IMR-90 (cell line): ENCODE data around the gene TRPM3. TPM values are rescaled to one million over a fixed set of nuclear protein-coding genes. Genes with fewer than 3 reads are reported as not detected.

Experiments
- ATAC-seq: fragments of 200-7000 bp; cut with Tn5 transposase; 2 replicates; pipeline ENCODE4 v1.9.1; 2020; ENCODE audit warnings: low read depth, mild to moderate bottlenecking, moderate library complexity
- BruUV-seq: library from RNA; stranded (reverse); fragments of 400-500 nt; replicated peaks from 2 replicates; lab custom pipeline; 2021; lab: Mats Ljungman, UMichigan
- CTCF ChIA-PET: fragments of 300-600 bp; formaldehyde crosslinking; extraction: SDS; loops from one replicate; lab custom pipeline; 2021; ENCODE audit warnings: antibody characterized with exemption; lab: Yijun Ruan, JAX
- POLR2A ChIA-PET: fragments of 300-600 bp; sonication (Branson Sonifier 250); formaldehyde crosslinking; loops from one replicate; lab custom pipeline; 2022; ENCODE audit warnings: antibody characterized with exemption; ENCODE audit not compliant: unreplicated experiment; lab: Charles Lee
- DNase-seq: peaks from one replicate; pipeline ENCODE4 v3.0.0; 2013
- H2AFZ ChIP-seq: replicated peaks from 2 replicates; pipeline ENCODE3; 2013; ENCODE audit warnings: low read length, mild to moderate bottlenecking; ENCODE audit not compliant: poor library complexity
- H2AK5ac ChIP-seq: 2 replicates; pipeline ENCODE4 v1.6.1; 2013; ENCODE audit warnings: low read depth, low read length, inconsistent platforms
- H2AK9ac ChIP-seq: replicated peaks from 2 replicates; pipeline ENCODE3; 2013; ENCODE audit warnings: mild to moderate bottlenecking, low read depth, low read length, moderate library complexity; ENCODE audit not compliant: poor library complexity
- H2BK120ac ChIP-seq: 2 replicates; pipeline ENCODE4 v1.6.1; 2013; ENCODE audit warnings: low read depth, low read length, inconsistent platforms
- H2BK15ac ChIP-seq: 3 replicates; pipeline ENCODE4 v1.6.1; 2013; ENCODE audit warnings: low read depth, low read length, inconsistent platforms
- H2BK20ac ChIP-seq: 2 replicates; pipeline ENCODE4 v1.6.1; 2013; ENCODE audit warnings: low read depth, mild to moderate bottlenecking, inconsistent platforms, low read length, moderate library complexity
- H2BK5ac ChIP-seq: 2 replicates; pipeline ENCODE4 v1.6.1; 2013; ENCODE audit warnings: mild to moderate bottlenecking, low read depth, low read length, inconsistent platforms; ENCODE audit not compliant: poor library complexity, severe bottlenecking
- H3K14ac ChIP-seq: replicated peaks from 2 replicates; pipeline ENCODE4 v1.6.1; 2013; ENCODE audit warnings: low read depth, low read length, inconsistent platforms
- H3K18ac ChIP-seq: 2 replicates; pipeline ENCODE4 v1.6.1; 2013; ENCODE audit warnings: low read depth, low read length, control low read depth
- H3K23ac ChIP-seq: 2 replicates; pipeline ENCODE4 v1.6.1; 2013; ENCODE audit warnings: low read depth, low read length, inconsistent platforms
- H3K27ac ChIP-seq: 2 replicates; pipeline ENCODE4 v1.5.1; 2013; ENCODE audit warnings: mild to moderate bottlenecking, control low read depth, low read length; ENCODE audit not compliant: insufficient read depth
- H3K27me3 ChIP-seq: 2 replicates; pipeline ENCODE4 v1.6.1; 2013; ENCODE audit warnings: low read length; ENCODE audit not compliant: control insufficient read depth, insufficient read depth
- H3K36me3 ChIP-seq: 2 replicates; pipeline ENCODE4 v1.6.1; 2013; ENCODE audit warnings: low read length, mixed read lengths; ENCODE audit not compliant: control insufficient read depth, insufficient read depth
- H3K4ac ChIP-seq: 2 replicates; pipeline ENCODE4 v1.6.1; 2013; ENCODE audit warnings: low read depth, low read length, inconsistent platforms
- H3K4me1 ChIP-seq: 2 replicates; pipeline ENCODE4 v1.6.1; 2013; ENCODE audit warnings: low read length, mixed read lengths; ENCODE audit not compliant: control insufficient read depth, insufficient read depth
- H3K4me2 ChIP-seq: 2 replicates; pipeline ENCODE4 v1.6.1; 2013; ENCODE audit warnings: low read depth, mild to moderate bottlenecking, control low read depth, low read length, moderate library complexity
- H3K4me3 ChIP-seq: 2 replicates; pipeline ENCODE4 v1.5.1; 2013; ENCODE audit warnings: low read depth, mild to moderate bottlenecking, control low read depth, low read length, moderate library complexity; ENCODE audit not compliant: insufficient read depth
- H3K56ac ChIP-seq: 2 replicates; pipeline ENCODE4 v1.6.1; 2013; ENCODE audit warnings: low read length, inconsistent platforms; ENCODE audit not compliant: insufficient read depth; ENCODE audit errors: extremely low read depth
- H3K79me1 ChIP-seq, 2 experiments: 2 replicates each; pipeline ENCODE4 v1.6.1; 2013; ENCODE audit warnings: low read length in 2 of 2, inconsistent platforms in 1 of 2, low read depth in 1 of 2
- H3K9ac ChIP-seq: 2 replicates; pipeline ENCODE4 v1.6.1; 2013; ENCODE audit warnings: low read depth, low read length, control low read depth
- H3K9me1 ChIP-seq: 2 replicates; pipeline ENCODE4 v1.6.1; 2013; ENCODE audit warnings: low read length, inconsistent platforms; ENCODE audit not compliant: insufficient read depth
- H3K9me3 ChIP-seq: 2 replicates; pipeline ENCODE4 v1.6.1; 2013; ENCODE audit warnings: low read length; ENCODE audit not compliant: control insufficient read depth, insufficient read depth
- H4K20me1 ChIP-seq: 2 replicates; pipeline ENCODE4 v1.6.1; 2013; ENCODE audit warnings: low read length, inconsistent platforms; ENCODE audit not compliant: insufficient read depth
- H4K5ac ChIP-seq: 2 replicates; pipeline ENCODE4 v1.6.1; 2013; ENCODE audit warnings: mild to moderate bottlenecking, low read depth, low read length, control low read depth
- H4K8ac ChIP-seq, 2 experiments: 2 replicates each; pipeline ENCODE4 v1.6.1; 2013; ENCODE audit warnings: low read depth in 2 of 2, low read length in 2 of 2, control low read depth in 1 of 2, inconsistent platforms in 1 of 2
- H4K91ac ChIP-seq: 2 replicates; pipeline ENCODE4 v1.6.1; 2013; ENCODE audit warnings: low read depth, low read length, inconsistent platforms; ENCODE audit not compliant: insufficient read depth
- BHLHE40 ChIP-seq: fragments of 150-350 bp; IDR thresholded peaks from 2 replicates; pipeline ENCODE4 v1.6.1; 2016; ENCODE audit warnings: mild to moderate bottlenecking, low read depth, low read length
- CEBPB ChIP-seq: IDR thresholded peaks from 2 replicates; pipeline ENCODE4 v1.6.1; 2012; ENCODE audit warnings: low read depth, low read length, improper control_type of control experiment
- CHD1 ChIP-seq: IDR thresholded peaks from 2 replicates; pipeline ENCODE4 v1.6.1; 2012; ENCODE audit warnings: low read depth, low read length, improper control_type of control experiment
- FOS ChIP-seq: fragments of 150-350 bp; IDR thresholded peaks from 2 replicates; pipeline ENCODE4 v1.6.1; 2016; ENCODE audit warnings: low read depth, low read length
- NFE2L2 ChIP-seq: fragments of 150-350 bp; IDR thresholded peaks from 2 replicates; pipeline ENCODE4 v1.6.1; 2016; ENCODE audit warnings: low read depth, mild to moderate bottlenecking, low read length
- POLR2A ChIP-seq: IDR thresholded peaks from 2 replicates; pipeline ENCODE4 v1.6.1; 2012; ENCODE audit warnings: mild to moderate bottlenecking, low read depth, low read length
- RAD21 ChIP-seq: IDR thresholded peaks from 2 replicates; pipeline ENCODE4 v1.6.1; 2012; ENCODE audit warnings: low read length, improper control_type of control experiment
- RCOR1 ChIP-seq: IDR thresholded peaks from 2 replicates; pipeline ENCODE4 v1.6.1; 2012; ENCODE audit warnings: mild to moderate bottlenecking, low read length, improper control_type of control experiment; ENCODE audit not compliant: insufficient replicate concordance
- RFX5 ChIP-seq: IDR thresholded peaks from 2 replicates; pipeline ENCODE4 v1.8.0; 2012; ENCODE audit warnings: low read depth, mild to moderate bottlenecking, low read length, moderate library complexity
- SMC3 ChIP-seq: fragments of 150-350 bp; IDR thresholded peaks from 2 replicates; pipeline ENCODE4 v1.6.1; 2016; ENCODE audit warnings: low read depth, mild to moderate bottlenecking, antibody characterized with exemption, low read length, moderate library complexity
- WGBS, 2 experiments: methylation state at CpG; one replicate each; pipeline versions ENCODE4 v1.1.5 to v1.1.7; 2013; ENCODE audit warnings: missing lambda C conversion rate in 2 of 2; ENCODE audit not compliant: insufficient read length in 1 of 2; ENCODE audit errors: extremely low coverage in 2 of 2; 5-methylcytosine and 5-hydroxymethylcytosine counted together
- dilution Hi-C: fragments of 300-500 bp; cut with HindIII; formaldehyde crosslinking; loops from one replicate; pipeline ENCODE4 v1.14.3; 2018; ENCODE audit warnings: low sequenced_read_pairs; ENCODE audit not compliant: unreplicated experiment
- in situ Hi-C: fragments of 300-500 bp; cut with MboI; formaldehyde crosslinking; loops from 3 replicates; pipeline ENCODE4 v1.14.3; 2019; ENCODE audit warnings: low sequenced_read_pairs, inconsistent platforms, mixed read lengths
- intact Hi-C: fragments of 100-400 bp; cut with micrococcal nuclease; formaldehyde crosslinking; loops from 2 replicates; pipeline ENCODE4 v1.10.0; 2022
- polyA plus RNA-seq, 3 experiments: library from polyadenylated mRNA; depleted of rRNA; stranded (reverse); fragments of >200 nt; gene quantifications; 2 replicates each; pipeline ENCODE4 v1.2.3, GENCODE V29; 2012; ENCODE audit warnings: low replicate concordance in 1 of 3
- total RNA-seq: library from RNA; depleted of rRNA; stranded (reverse); fragments of >200 nt; gene quantifications from 2 replicates; pipeline ENCODE4 v1.2.3, GENCODE V29; 2012
- TF ChIP-seq, protein P1 (sequence below): fragments of 150-350 bp; IDR thresholded peaks from 2 replicates; pipeline ENCODE4 v1.6.1; 2017; ENCODE audit warnings: mild to moderate bottlenecking, antibody characterized with exemption, low read length, low read depth
- TF ChIP-seq, protein P2 (sequence below): conservative IDR thresholded peaks from 2 replicates; pipeline ENCODE4 v1.5.1; 2012; ENCODE audit warnings: mild to moderate bottlenecking, low read depth, low read length, improper control_type of control experiment
- TF ChIP-seq, protein P3 (sequence below): fragments of 150-350 bp; IDR thresholded peaks from 2 replicates; pipeline ENCODE4 v1.6.1; 2016; ENCODE audit warnings: low read depth, mild to moderate bottlenecking, low read length, moderate library complexity, borderline replicate concordance

The TRPM3 gene
- total and polyA plus RNA-seq, 2 of the 4 experiments (the other 2 are of a cell fraction), result not detected

DNA sequence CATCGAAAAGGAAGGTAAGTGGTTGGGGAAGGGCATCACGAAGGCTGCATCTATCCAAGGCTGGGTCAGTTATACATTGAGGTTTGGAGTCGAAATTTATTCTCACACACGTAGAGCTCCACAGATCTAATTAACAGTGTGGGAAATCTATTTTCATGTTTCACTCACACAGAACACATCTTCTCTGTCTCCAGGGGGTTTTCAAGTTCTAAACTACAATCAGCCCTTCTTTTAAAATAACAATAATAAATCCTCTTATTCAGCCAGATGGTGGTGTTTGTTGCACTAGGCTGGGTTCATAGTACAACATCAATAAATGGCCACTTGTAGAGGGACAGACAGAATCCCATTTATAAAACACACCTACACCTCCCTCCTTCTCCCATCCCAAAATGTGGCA, 532.4 kb downstream of the TRPM3 start:
- Histone ChIP-seq H3K14ac (peak overlapping the region; percentile 78), H3K9me1 (peaks cover 19% of the 10 kb centered on the region), H3K27me3 (no peaks in the 10 kb centered on the region), H4K91ac (peak overlapping the region; percentile 85), H3K79me1 (peaks cover 0 to 9% of the 10 kb centered on the region in 2 experiments; a peak in 2 of 4 replicates), H4K8ac (peak overlapping the region; percentile 30 to 79), H3K36me3 (no peaks in the 10 kb centered on the region), H2BK5ac (peak overlapping the region; percentile 87), H2AK5ac (peak overlapping the region; percentile 80), H3K56ac (peak overlapping the region; percentile 75; the same call in 1 of the 2 replicates), H2BK120ac (peak overlapping the region; percentile 97), H2AK9ac (no peak overlapping the region), H3K9ac (peak overlapping the region; percentile 7; the same call in 1 of the 2 replicates), H3K4me1 (peaks cover 26% of the 10 kb centered on the region), H3K27ac (peak overlapping the region; percentile 33), H2BK20ac (peak overlapping the region; percentile 99), H3K23ac (peak overlapping the region; percentile 85), H3K4me2 (no peak overlapping the region), H3K18ac (peak overlapping the region; percentile 78), H2AFZ (no peak overlapping the region), H3K4ac (peak overlapping the region; percentile 98), H4K20me1 (no peaks in the 10 kb centered on the region), H3K4me3 (no peak overlapping the region), H2BK15ac (peak overlapping the region; percentile 87; the same call in 2 of the 3 replicates), H3K9me3 (no peaks in the 10 kb centered on the region), H4K5ac (peak overlapping the region; percentile 81)
- no peak for DNase-seq
- WGBS, 2 experiments, result no CpG with 5 or more reads among the region's 4 CpGs
- dilution Hi-C loops, result no loop called here
- ChIA-PET CTCF (no interaction called here), POLR2A (no interaction called here)
- TF ChIP-seq BHLHE40, result no peak
- no peak for TF ChIP-seq RAD21
- TF ChIP-seq CEBPB, result no peak
- TF ChIP-seq, protein P1, sequence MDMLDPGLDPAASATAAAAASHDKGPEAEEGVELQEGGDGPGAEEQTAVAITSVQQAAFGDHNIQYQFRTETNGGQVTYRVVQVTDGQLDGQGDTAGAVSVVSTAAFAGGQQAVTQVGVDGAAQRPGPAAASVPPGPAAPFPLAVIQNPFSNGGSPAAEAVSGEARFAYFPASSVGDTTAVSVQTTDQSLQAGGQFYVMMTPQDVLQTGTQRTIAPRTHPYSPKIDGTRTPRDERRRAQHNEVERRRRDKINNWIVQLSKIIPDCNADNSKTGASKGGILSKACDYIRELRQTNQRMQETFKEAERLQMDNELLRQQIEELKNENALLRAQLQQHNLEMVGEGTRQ, result no peak
- no peak for TF ChIP-seq RFX5
- TF ChIP-seq, protein P2, sequence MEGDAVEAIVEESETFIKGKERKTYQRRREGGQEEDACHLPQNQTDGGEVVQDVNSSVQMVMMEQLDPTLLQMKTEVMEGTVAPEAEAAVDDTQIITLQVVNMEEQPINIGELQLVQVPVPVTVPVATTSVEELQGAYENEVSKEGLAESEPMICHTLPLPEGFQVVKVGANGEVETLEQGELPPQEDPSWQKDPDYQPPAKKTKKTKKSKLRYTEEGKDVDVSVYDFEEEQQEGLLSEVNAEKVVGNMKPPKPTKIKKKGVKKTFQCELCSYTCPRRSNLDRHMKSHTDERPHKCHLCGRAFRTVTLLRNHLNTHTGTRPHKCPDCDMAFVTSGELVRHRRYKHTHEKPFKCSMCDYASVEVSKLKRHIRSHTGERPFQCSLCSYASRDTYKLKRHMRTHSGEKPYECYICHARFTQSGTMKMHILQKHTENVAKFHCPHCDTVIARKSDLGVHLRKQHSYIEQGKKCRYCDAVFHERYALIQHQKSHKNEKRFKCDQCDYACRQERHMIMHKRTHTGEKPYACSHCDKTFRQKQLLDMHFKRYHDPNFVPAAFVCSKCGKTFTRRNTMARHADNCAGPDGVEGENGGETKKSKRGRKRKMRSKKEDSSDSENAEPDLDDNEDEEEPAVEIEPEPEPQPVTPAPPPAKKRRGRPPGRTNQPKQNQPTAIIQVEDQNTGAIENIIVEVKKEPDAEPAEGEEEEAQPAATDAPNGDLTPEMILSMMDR, result no peak
- no peak for TF ChIP-seq POLR2A
- TF ChIP-seq FOS, result no peak
- TF ChIP-seq, protein P3, sequence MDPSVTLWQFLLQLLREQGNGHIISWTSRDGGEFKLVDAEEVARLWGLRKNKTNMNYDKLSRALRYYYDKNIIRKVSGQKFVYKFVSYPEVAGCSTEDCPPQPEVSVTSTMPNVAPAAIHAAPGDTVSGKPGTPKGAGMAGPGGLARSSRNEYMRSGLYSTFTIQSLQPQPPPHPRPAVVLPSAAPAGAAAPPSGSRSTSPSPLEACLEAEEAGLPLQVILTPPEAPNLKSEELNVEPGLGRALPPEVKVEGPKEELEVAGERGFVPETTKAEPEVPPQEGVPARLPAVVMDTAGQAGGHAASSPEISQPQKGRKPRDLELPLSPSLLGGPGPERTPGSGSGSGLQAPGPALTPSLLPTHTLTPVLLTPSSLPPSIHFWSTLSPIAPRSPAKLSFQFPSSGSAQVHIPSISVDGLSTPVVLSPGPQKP, result no peak
- TF ChIP-seq RCOR1, result no peak
- no peak for TF ChIP-seq SMC3
- TF ChIP-seq NFE2L2, result no peak
- no peak for TF ChIP-seq CHD1
- ATAC-seq, result no peak
- no TSS peak for BruUV-seq
- intact Hi-C loops, result loop anchor here (5.0 kb wide), 1 partner anchor 107 kb away; no protein-coding TSS in a partner anchor
- in situ Hi-C loops, result loop anchor here (5.0 kb wide), 1 partner anchor 52 kb away; no protein-coding TSS in a partner anchor
